HCT116 (cell line): Measurements from ENCODE around the gene CMTM2.

Experiments used
- ATF3 ChIP-seq: IDR thresholded peaks from 2 replicates; pipeline ENCODE4 v1.6.1; 2012
- CTCF ChIP-seq, 3 experiments: fragments of 200-600 bp in 1 of 3; sonication (generic) in 1 of 3; IDR thresholded peaks in 2 of 3; conservative IDR thresholded peaks in 1 of 3; 2 replicates each; pipeline ENCODE4 v1.5.1; 2012 to 2017; ENCODE audit warnings: low read depth in 2 of 3, low read length in 2 of 3, antibody characterized with exemption in 1 of 3, borderline replicate concordance in 1 of 3, control low read depth in 1 of 3, mild to moderate bottlenecking in 1 of 3, mixed read lengths in 1 of 3, mixed run types in 1 of 3, moderate library complexity in 1 of 3; ENCODE audit not compliant: insufficient read depth in 1 of 3
- ELF1 ChIP-seq: IDR thresholded peaks from 2 replicates; pipeline ENCODE4 v1.6.1; 2012; ENCODE audit warnings: low read depth, borderline replicate concordance
- EZH2 ChIP-seq: fragments of 200-600 bp; sonication (generic); IDR thresholded peaks from 2 replicates; pipeline ENCODE4 v1.6.1; 2017; ENCODE audit warnings: antibody characterized with exemption, mixed run types
- EZH2phosphoT487 ChIP-seq: fragments of 200-600 bp; IDR thresholded peaks from 2 replicates; pipeline ENCODE4 v1.6.1; 2018; ENCODE audit warnings: antibody characterized with exemption, borderline replicate concordance
- MAX ChIP-seq: IDR thresholded peaks from 2 replicates; pipeline ENCODE4 v1.6.1; 2012
- POLR2A ChIP-seq: IDR thresholded peaks from 2 replicates; pipeline ENCODE4 v1.7.0; 2011; ENCODE audit warnings: borderline replicate concordance; ENCODE audit not compliant: insufficient read depth, insufficient read length; ENCODE audit errors: extremely low read depth
- POLR2AphosphoS5 ChIP-seq: IDR thresholded peaks from 2 replicates; pipeline ENCODE4 v1.6.1; 2011; ENCODE audit warnings: mild to moderate bottlenecking, low read depth, low read length, moderate library complexity
- REST ChIP-seq: IDR thresholded peaks from 2 replicates; pipeline ENCODE4 v1.6.1; 2012; ENCODE audit warnings: low read depth
- YY1 ChIP-seq: IDR thresholded peaks from 2 replicates; pipeline ENCODE4 v1.6.1; 2011; ENCODE audit warnings: low read length, low read depth, moderate library complexity, mild to moderate bottlenecking; ENCODE audit not compliant: insufficient replicate concordance; ENCODE audit errors: extremely low read depth

GRCh38 chr16:66618588-66619375 lies 39.5 kb downstream of the CMTM2 start:
- TF ChIP-seq CTCF (IDR thresholded peaks at IDR 0.05 in 2 of 3, conservative IDR thresholded peaks at IDR 0.05 in 1 of 3; ENCODE audit: borderline replicate concordance in 1 of 3, insufficient read depth in 1 of 3, low read depth in 2 of 3, low read length in 2 of 3) (no peak), EZH2phosphoT487 (no peak), POLR2AphosphoS5 (peak; percentile 53), MAX (peak; percentile 59; the same call in 1 of the 2 replicates), REST (no peak), YY1 (no peak), EZH2 (no peak), ATF3 (no peak), POLR2A (no peak), ELF1 (no peak)
